H1 (cell line): Measurements from ENCODE around the gene PIP5K1B. TPM values are rescaled to one million over a fixed set of nuclear protein-coding genes. Genes with fewer than 3 reads are reported as not detected.

ENCODE experiments used
- CTCF ChIA-PET: fragments of 300-600 bp; sonication (Branson Sonifier 250); formaldehyde crosslinking; loops from one replicate; lab custom pipeline; 2021; ENCODE audit not compliant: partially characterized antibody; lab: Charles Lee
- POLR2A ChIA-PET: fragments of 300-600 bp; sonication (Branson Sonifier 250); formaldehyde crosslinking; loops from one replicate; lab custom pipeline; 2021; ENCODE audit warnings: inconsistent platforms; ENCODE audit not compliant: partially characterized antibody; lab: Charles Lee
- DNase-seq, 2 experiments: peaks; one replicate each; pipeline versions ENCODE4 v3.0.0 to v3.0.0-alpha.2; 2010 to 2022; ENCODE audit warnings: low spot score in 2 of 2, low read depth in 1 of 2, mixed read lengths in 1 of 2
- FAIRE-seq: peaks from 2 replicates; lab custom pipeline; 2011; peaks lifted over from hg19 to GRCh38; lab: Jason Lieb, UNC
- H2AFZ ChIP-seq: 2 replicates; pipeline ENCODE4 v1.8.1; 2012; ENCODE audit warnings: low read length, inconsistent platforms
- H2AK5ac ChIP-seq: 2 replicates; pipeline ENCODE4 v1.6.1; 2013; ENCODE audit warnings: low read depth, low read length
- H2BK120ac ChIP-seq: replicated peaks from 2 replicates; pipeline ENCODE3; 2013; ENCODE audit warnings: low read depth, low read length, inconsistent platforms
- H2BK12ac ChIP-seq: 2 replicates; pipeline ENCODE4 v1.6.1; 2013; ENCODE audit warnings: low read depth, low read length
- H2BK15ac ChIP-seq: 2 replicates; pipeline ENCODE4 v1.6.1; 2013; ENCODE audit warnings: low read length
- H2BK20ac ChIP-seq: 2 replicates; pipeline ENCODE4 v1.6.1; 2013; ENCODE audit warnings: low read length
- H2BK5ac ChIP-seq: 2 replicates; pipeline ENCODE4 v1.6.1; 2013; ENCODE audit warnings: low read depth, low read length
- H3K14ac ChIP-seq: 2 replicates; pipeline ENCODE4 v1.6.1; 2013; ENCODE audit warnings: inconsistent platforms; ENCODE audit not compliant: insufficient read length
- H3K18ac ChIP-seq: 2 replicates; pipeline ENCODE4 v1.6.1; 2013; ENCODE audit warnings: low read length; ENCODE audit errors: extremely low read depth
- H3K23ac ChIP-seq: 2 replicates; pipeline ENCODE4 v1.6.1; 2013; ENCODE audit warnings: inconsistent platforms; ENCODE audit not compliant: insufficient read length
- H3K23me2 ChIP-seq: 2 replicates; pipeline ENCODE4 v1.6.1; 2013; ENCODE audit warnings: low read depth, low read length
- H3K27ac ChIP-seq: 2 replicates; pipeline ENCODE4 v1.6.1; 2011; ENCODE audit warnings: low read depth, low read length, inconsistent platforms
- H3K27me3 ChIP-seq, 4 experiments: replicated peaks in 1 of 4; 1 replicate in 1 of 4; 2 replicates in 3 of 4; pipeline versions ENCODE4 v1.6.1 to v1.8.1; 2011 to 2013; ENCODE audit warnings: low read length in 3 of 4, mild to moderate bottlenecking in 3 of 4, inconsistent platforms in 2 of 4, mixed read lengths in 2 of 4, moderate library complexity in 1 of 4; ENCODE audit not compliant: control insufficient read depth in 3 of 4, insufficient read depth in 3 of 4; ENCODE audit errors: extremely low read depth in 1 of 4
- H3K36me3 ChIP-seq, 4 experiments: 2 replicates each; pipeline versions ENCODE4 v1.6.1 to v1.8.1; 2011 to 2013; ENCODE audit warnings: mild to moderate bottlenecking in 4 of 4, low read length in 3 of 4, moderate library complexity in 2 of 4, control low read depth in 1 of 4, inconsistent platforms in 1 of 4; ENCODE audit not compliant: insufficient read depth in 4 of 4, control insufficient read depth in 2 of 4
- H3K4ac ChIP-seq: replicated peaks from 2 replicates; pipeline ENCODE3; 2013; ENCODE audit warnings: low read length, low read depth, mixed read lengths, inconsistent platforms; ENCODE audit not compliant: insufficient read length
- H3K4me1 ChIP-seq, 4 experiments: replicated peaks in 1 of 4; 1 replicate in 1 of 4; 2 replicates in 3 of 4; pipeline versions ENCODE4 v1.6.1 to v1.8.1; 2011 to 2013; ENCODE audit warnings: low read length in 3 of 4, inconsistent platforms in 2 of 4, mixed read lengths in 1 of 4; ENCODE audit not compliant: insufficient read depth in 4 of 4, control insufficient read depth in 3 of 4
- H3K4me2 ChIP-seq, 2 experiments: 2 replicates each; pipeline versions ENCODE4 v1.6.1 to v1.8.1; 2011 to 2013; ENCODE audit warnings: low read depth in 2 of 2, low read length in 2 of 2, control low read depth in 1 of 2, inconsistent platforms in 1 of 2, mild to moderate bottlenecking in 1 of 2; ENCODE audit not compliant: insufficient read depth in 1 of 2
- H3K4me3 ChIP-seq, 4 experiments: fragments of 200-600, 300-600 bp in 1 of 4; sonication (generic), shearing (Covaris generic), sonication (Bioruptor Twin) in 1 of 4; 2 replicates each; pipeline versions ENCODE4 v1.5.1 to v1.8.1; 2011 to 2016; ENCODE audit warnings: low read length in 4 of 4, low read depth in 3 of 4, control low read depth in 2 of 4, inconsistent platforms in 2 of 4, mild to moderate bottlenecking in 2 of 4, mixed read lengths in 1 of 4, moderate library complexity in 1 of 4; ENCODE audit not compliant: insufficient read depth in 2 of 4; ENCODE audit errors: extremely low read depth in 1 of 4
- H3K56ac ChIP-seq: replicated peaks from 2 replicates; pipeline ENCODE3; 2013; ENCODE audit warnings: low read depth, mild to moderate bottlenecking, mixed read lengths, low read length, inconsistent platforms; ENCODE audit not compliant: insufficient read length
- H3K79me1 ChIP-seq: 2 replicates; pipeline ENCODE4 v1.6.1; 2013; ENCODE audit warnings: low read depth, low read length, control low read depth
- H3K79me2 ChIP-seq, 2 experiments: 2 replicates each; pipeline versions ENCODE4 v1.6.1 to v1.8.1; 2012 to 2013; ENCODE audit warnings: low read length in 2 of 2, mild to moderate bottlenecking in 2 of 2, inconsistent platforms in 1 of 2; ENCODE audit not compliant: insufficient read depth in 2 of 2, control insufficient read depth in 1 of 2
- H3K9ac ChIP-seq, 4 experiments: replicated peaks in 1 of 4; 1 replicate in 1 of 4; 2 replicates in 3 of 4; pipeline versions ENCODE4 v1.6.1 to v1.8.1; 2011 to 2013; ENCODE audit warnings: low read depth in 3 of 4, low read length in 3 of 4, control low read depth in 2 of 4, mild to moderate bottlenecking in 2 of 4, moderate library complexity in 2 of 4, inconsistent platforms in 1 of 4; ENCODE audit errors: extremely low read depth in 1 of 4
- H3K9me3 ChIP-seq, 2 experiments: 2 replicates each; pipeline versions ENCODE4 v1.6.1 to v1.8.1; 2012 to 2013; ENCODE audit warnings: mild to moderate bottlenecking in 2 of 2, moderate library complexity in 2 of 2, control low read depth in 1 of 2, inconsistent platforms in 1 of 2, low read depth in 1 of 2, low read length in 1 of 2, mixed read lengths in 1 of 2; ENCODE audit not compliant: insufficient read depth in 2 of 2
- H4K20me1 ChIP-seq, 2 experiments: replicated peaks in 1 of 2; 2 replicates each; pipeline versions ENCODE3 to v1.8.1; 2011 to 2013; ENCODE audit warnings: inconsistent platforms in 2 of 2, low read length in 2 of 2, mild to moderate bottlenecking in 1 of 2; ENCODE audit not compliant: insufficient read depth in 2 of 2, control insufficient read depth in 1 of 2
- H4K5ac ChIP-seq: 2 replicates; pipeline ENCODE4 v1.6.1; 2013; ENCODE audit warnings: low read length, low read depth, mixed read lengths, inconsistent platforms; ENCODE audit not compliant: insufficient read length
- H4K8ac ChIP-seq: 2 replicates; pipeline ENCODE4 v1.8.0; 2013; ENCODE audit warnings: mild to moderate bottlenecking, moderate library complexity, low read length, inconsistent platforms; ENCODE audit not compliant: insufficient read depth; ENCODE audit errors: extremely low read depth
- H4K91ac ChIP-seq: replicated peaks from 2 replicates; pipeline ENCODE3; 2013; ENCODE audit warnings: low read length, mixed read lengths, inconsistent platforms; ENCODE audit not compliant: insufficient read length
- BCL11A ChIP-seq, 2 experiments: IDR thresholded peaks; one replicate each; pipeline ENCODE4 v1.6.1; 2011; ENCODE audit warnings: low read depth in 2 of 2, low read length in 2 of 2, mild to moderate bottlenecking in 2 of 2
- EGR1 ChIP-seq: IDR thresholded peaks from 2 replicates; pipeline ENCODE4 v1.6.1; 2011; ENCODE audit warnings: low read depth, low read length, borderline replicate concordance
- GTF2F1 ChIP-seq: IDR thresholded peaks from 2 replicates; pipeline ENCODE4 v1.6.1; 2012; ENCODE audit warnings: low read depth, low read length, improper control_type of control experiment, borderline replicate concordance
- JUN ChIP-seq: IDR thresholded peaks from 2 replicates; pipeline ENCODE4 v1.6.1; 2011; ENCODE audit warnings: low read depth, mild to moderate bottlenecking, improper control_type of control experiment, low read length
- JUND ChIP-seq: IDR thresholded peaks from 2 replicates; pipeline ENCODE4 v1.6.1; 2011; ENCODE audit warnings: mild to moderate bottlenecking, improper control_type of control experiment, low read length
- NRF1 ChIP-seq: IDR thresholded peaks from 2 replicates; pipeline ENCODE4 v1.6.1; 2011; ENCODE audit warnings: mild to moderate bottlenecking, low read depth, low read length, improper control_type of control experiment
- POU5F1 ChIP-seq: IDR thresholded peaks from 2 replicates; pipeline ENCODE4 v1.6.1; 2011; ENCODE audit warnings: low read depth, mild to moderate bottlenecking, low read length, moderate library complexity
- SUZ12 ChIP-seq: fragments of 200-600 bp; sonication (generic); IDR thresholded peaks from 2 replicates; pipeline ENCODE4 v1.6.1; 2012; ENCODE audit warnings: mild to moderate bottlenecking, inconsistent platforms, low read length, moderate library complexity, mixed read lengths
- ZNF274 ChIP-seq: IDR thresholded peaks from 2 replicates; pipeline ENCODE4 v1.7.0; 2012; ENCODE audit warnings: low read length, borderline replicate concordance; ENCODE audit errors: extremely low read depth
- WGBS, 2 experiments: shearing (Covaris generic) in 1 of 2; methylation state at CpG; one replicate each; pipeline versions ENCODE4 v1.1.6 to v1.1.7; 2013 to 2015; ENCODE audit warnings: low lambda C conversion rate in 2 of 2, mixed read lengths in 2 of 2, inconsistent platforms in 1 of 2, low coverage in 1 of 2, missing lambda C conversion rate in 1 of 2; ENCODE audit not compliant: insufficient replicate concordance in 2 of 2, insufficient coverage in 1 of 2, insufficient read length in 1 of 2; ENCODE audit errors: extremely low coverage in 1 of 2, missing lambda C conversion rate in 1 of 2; 5-methylcytosine and 5-hydroxymethylcytosine counted together
- polyA plus RNA-seq, 7 experiments: library from polyadenylated mRNA; depleted of rRNA in 3 of 7; stranded (reverse) in 5 of 7; unstranded in 2 of 7; fragments of >200 nt in 5 of 7; fragments of 200-250 nt in 2 of 7; gene quantifications; 1 replicate in 5 of 7; 2 replicates in 1 of 7; 4 replicates in 1 of 7; pipeline versions ENCODE4 v1.2.1 to v1.2.3, GENCODE V29; 2011 to 2013; ENCODE audit warnings: missing spikeins in 2 of 7, mixed read lengths in 2 of 7
- total RNA-seq: library from RNA; stranded (reverse); fragmentation: NEBNext Ultra II Directional; extraction: Animal tissue kit (Norgen Biotek cat#: 25700); gene quantifications from 2 replicates; pipeline ENCODE4 v1.2.1, GENCODE V29; 2021

The PIP5K1B gene
- total and polyA plus RNA-seq, 2 of the 8 experiments (the other 6 are each of a cell fraction or from before 2014, with no cell fraction given): 4.7 to 7.7 TPM

- H3K23me2 ChIP-seq: no peaks in the 10 kb centered on the region
- no peaks in the 10 kb centered on the region for H3K27me3 ChIP-seq
- H3K56ac ChIP-seq: no peak overlapping the region
- H3K4ac ChIP-seq: no peak overlapping the region
- H4K20me1 ChIP-seq: no peaks in the 10 kb centered on the region
- H2BK5ac ChIP-seq: no peak overlapping the region
- peaks cover 0 to 1% (median under 1%) of the 10 kb centered on the region in 4 experiments; a peak in 3 of 7 replicates for H3K4me1 ChIP-seq
- H3K36me3 ChIP-seq: no peaks in the 10 kb centered on the region
- WGBS, 2 experiments: 84% methylated on average over 2 of the region's 2 CpGs; no CpG with 5 or more reads in 1 of the 2 experiments
- H3K9ac ChIP-seq: no peak overlapping the region
- FAIRE-seq (no peak), DNase-seq (no peak)
- TF ChIP-seq EGR1 (no peak), JUN (no peak), POU5F1 (no peak), SUZ12 (no peak), GTF2F1 (no peak), ZNF274 (no peak), NRF1 (no peak), BCL11A (IDR thresholded peaks at IDR 0.05; ENCODE audit: low read depth in 2 of 2, low read length in 2 of 2) (no peak), JUND (no peak)
- ChIA-PET POLR2A (interaction anchor here (1.0 kb wide), 1 partner anchor 26 kb away, joined by 3 read pairs; the partner anchor contains the start of gene PIP5K1B), CTCF (interaction anchor here (1.1 kb wide), 1 partner anchor 8 kb away, joined by 3 read pairs; no protein-coding TSS in a partner anchor)
- no peak overlapping the region for H2AK5ac ChIP-seq
- H4K5ac ChIP-seq: no peak overlapping the region
- no peak overlapping the region; the same call in 1 of the 2 replicates for H2BK15ac ChIP-seq
- no peak overlapping the region for H2BK20ac ChIP-seq
- H3K4me3 ChIP-seq: no peak overlapping the region
- H2BK12ac ChIP-seq: no peak overlapping the region
- no peak overlapping the region for H3K23ac ChIP-seq
- no peak overlapping the region for H4K8ac ChIP-seq
- H3K4me2 ChIP-seq: no peak overlapping the region
- no peak overlapping the region for H4K91ac ChIP-seq
- no peak overlapping the region for H2BK120ac ChIP-seq
- no peak overlapping the region for H3K27ac ChIP-seq
- no peaks in the 10 kb centered on the region for H3K79me1 ChIP-seq
- no peak overlapping the region for H3K14ac ChIP-seq
- no peaks in the 10 kb centered on the region for H3K9me3 ChIP-seq
- H3K18ac ChIP-seq: no peak overlapping the region
- H2AFZ ChIP-seq: no peak overlapping the region
- H3K79me2 ChIP-seq: no peaks in the 10 kb centered on the region
Measured at GRCh38 chr9:68730570-68731235, 25.7 kb downstream of the PIP5K1B start.
